Adrenal gland (tissue), 5 donors: ENCODE measurements around the gene SORCS3.

Experiments
- CTCF ChIP-seq, 6 experiments: fragments of 450-650 bp in 4 of 6; fragments of 200-600 bp in 2 of 6; sonication (generic) in 1 of 6; IDR thresholded peaks; 1 replicate in 5 of 6; 2 replicates in 1 of 6; pipeline versions ENCODE4 v1.5.1 to v1.8.0; 2016 to 2021; ENCODE audit warnings: antibody characterized with exemption in 6 of 6, mild to moderate bottlenecking in 2 of 6, moderate library complexity in 1 of 6
- POLR2A ChIP-seq, 2 donors: fragments of 450-650 bp; IDR thresholded peaks; one replicate each; pipeline ENCODE4 v1.6.1; 2017; ENCODE audit warnings: antibody characterized with exemption in 2 of 2, mild to moderate bottlenecking in 2 of 2, moderate library complexity in 1 of 2
- donor health status: DM: no; HTN: no; CAD: no.

- TF ChIP-seq CTCF (IDR thresholded peaks at IDR 0.05) = no peak
- TF ChIP-seq POLR2A (IDR thresholded peaks at IDR 0.05) = no peak
Observed at GRCh38 chr10:105096316-105096715, 455.2 kb downstream of the SORCS3 start.
